Measurements from ENCODE around the gene LIX1. TPM values are rescaled to one million over a fixed set of nuclear protein-coding genes. Genes with fewer than 3 reads are reported as not detected.
A peak's percentile ranks its signal among the peaks of the same experiment; 100 is the strongest.

Gene LIX1
- total and polyA plus RNA-seq, 7 donors: 0.54 to 3.6 (median 1.7) TPM; not detected in 2

- H3K9me3 ChIP-seq: no peaks in the 10 kb centered on the region
- no peak overlapping the region for H3K4me3 ChIP-seq
- H3K4me1 ChIP-seq: peaks cover 0 to 39% (median 28%) of the 10 kb centered on the region in 4 donors
- WGBS, 2 donors: 83 to 93% methylated on average over 8 of the region's 8 CpGs
- intact Hi-C loops (cut with DNase I): no loop called here
- H3K36me3 ChIP-seq: no peaks in the 10 kb centered on the region
- no peak for DNase-seq
- H3K27ac ChIP-seq: peak overlapping the region in 3 of 4 donors; percentile 3 to 5 (median 5)
- TF ChIP-seq EP300 (IDR thresholded peaks at IDR 0.05) (no peak), CTCF (IDR thresholded peaks at IDR 0.05) (no peak), POLR2A (IDR thresholded peaks at IDR 0.05) (no peak)
- no peaks in the 10 kb centered on the region for H3K27me3 ChIP-seq
Measured at GRCh38 chr5:97102010-97102470, 40.4 kb downstream of the LIX1 start.

GRCh38 chr5:97101189-97101910, 41.1 kb downstream of the LIX1 start:
- intact Hi-C loops (cut with DNase I): no loop called here
- no peaks in the 10 kb centered on the region for H3K9me3 ChIP-seq
- peak overlapping the region in 3 of 4 donors; percentile 3 to 5 (median 5) for H3K27ac ChIP-seq
- DNase-seq: no peak
- peaks cover 0 to 37% (median 34%) of the 10 kb centered on the region in 4 donors for H3K4me1 ChIP-seq
- no peaks in the 10 kb centered on the region for H3K36me3 ChIP-seq
- H3K4me3 ChIP-seq: no peak overlapping the region
- WGBS, 2 donors: 83 to 84% methylated on average over 6 of the region's 6 CpGs
- TF ChIP-seq POLR2AphosphoS5 (IDR thresholded peaks at IDR 0.05): no peak
- TF ChIP-seq POLR2A (IDR thresholded peaks at IDR 0.05): no peak
- no peak for TF ChIP-seq CTCF (IDR thresholded peaks at IDR 0.05)
- TF ChIP-seq EP300 (IDR thresholded peaks at IDR 0.05): no peak
- no peaks in the 10 kb centered on the region for H3K27me3 ChIP-seq

- no peak for DNase-seq
- no peaks in the 10 kb centered on the region for H3K27me3 ChIP-seq
- WGBS, 2 donors: 64 to 96% methylated on average over 2 of the region's 2 CpGs
- intact Hi-C loops (cut with DNase I): no loop called here
- no peak overlapping the region for H3K4me3 ChIP-seq
- no peak for TF ChIP-seq EP300 (IDR thresholded peaks at IDR 0.05)
- no peak for TF ChIP-seq POLR2AphosphoS5 (IDR thresholded peaks at IDR 0.05)
- TF ChIP-seq CTCF (IDR thresholded peaks at IDR 0.05): no peak
- TF ChIP-seq POLR2A (IDR thresholded peaks at IDR 0.05): no peak
- H3K9me3 ChIP-seq: no peaks in the 10 kb centered on the region
- no peak overlapping the region for H3K27ac ChIP-seq
- no peaks in the 10 kb centered on the region for H3K36me3 ChIP-seq
- H3K4me1 ChIP-seq: peaks cover 0 to 30% (median 29%) of the 10 kb centered on the region in 4 donors
Measured at GRCh38 chr5:97100476-97100875, 41.9 kb downstream of the LIX1 start.

- DNase-seq: no peak
- 82 to 87% methylated on average over 5 of the region's 5 CpGs for WGBS, 2 donors
- Histone ChIP-seq H3K27ac (peak overlapping the region in 1 of 4 donors; percentile 20), H3K4me3 (peak overlapping the region in 2 of 4 donors; percentile 22 to 23), H3K36me3 (no peaks in the 10 kb centered on the region), H3K4me1 (peaks cover 0 to 36% (median 31%) of the 10 kb centered on the region in 4 donors), H3K27me3 (no peaks in the 10 kb centered on the region), H3K9me3 (no peaks in the 10 kb centered on the region)
- TF ChIP-seq POLR2A (IDR thresholded peaks at IDR 0.05) (no peak), CTCF (IDR thresholded peaks at IDR 0.05) (no peak)
- intact Hi-C loops (cut with DNase I): no loop called here
Measured at GRCh38 chr5:97098922-97099321, 43.5 kb downstream of the LIX1 start.
